ENCODE data around the gene VPS51.
A peak's percentile ranks its signal among the peaks of the same experiment; 100 is the strongest.

Gene VPS51

GRCh38 chr11:65131417-65131776 is 35.4 kb downstream of the VPS51 start:
- TF ChIP-seq CTCF (IDR thresholded peaks at IDR 0.05; ENCODE audit: extremely low read depth, insufficient read depth, missing control alignments): no peak

GRCh38 chr11:65131895-65132237 is 35.9 kb downstream of the VPS51 start:
- in situ Hi-C loops (cut with MboI; ENCODE audit: low pct_unique_long_range_greater_than_20kb, low sequenced_read_pairs, unreplicated experiment): no loop called here
- DNase-seq (ENCODE audit: low spot score): no peak
- TF ChIP-seq CTCF (IDR thresholded peaks at IDR 0.05; ENCODE audit: extremely low read depth, insufficient read depth, missing control alignments): no peak

More at GRCh38 chr11:65131417-65131776, 35.4 kb downstream of the VPS51 start:
- in situ Hi-C loops (cut with MboI; ENCODE audit: low pct_unique_long_range_greater_than_20kb, low sequenced_read_pairs, unreplicated experiment): no loop called here
- DNase-seq (ENCODE audit: low spot score): no peak

- in situ Hi-C loops (cut with MboI; ENCODE audit: low pct_unique_long_range_greater_than_20kb, low sequenced_read_pairs, unreplicated experiment): no loop called here
Measured at GRCh38 chr11:65132238-65132987, 36.4 kb downstream of the VPS51 start.

GRCh38 chr11:65132988-65133700 is 37.1 kb downstream of the VPS51 start:
- in situ Hi-C loops (cut with MboI; ENCODE audit: low pct_unique_long_range_greater_than_20kb, low sequenced_read_pairs, unreplicated experiment): no loop called here
- peak; percentile 72 for DNase-seq (ENCODE audit: low spot score)
- no peak for TF ChIP-seq CTCF (IDR thresholded peaks at IDR 0.05; ENCODE audit: extremely low read depth, insufficient read depth, missing control alignments)

More at GRCh38 chr11:65132238-65132987, 36.4 kb downstream of the VPS51 start:
- no peak for TF ChIP-seq CTCF (IDR thresholded peaks at IDR 0.05; ENCODE audit: extremely low read depth, insufficient read depth, missing control alignments)
- DNase-seq (ENCODE audit: low spot score): peak; percentile 68

- no peak for DNase-seq (ENCODE audit: low spot score)
- in situ Hi-C loops (cut with MboI; ENCODE audit: low pct_unique_long_range_greater_than_20kb, low sequenced_read_pairs, unreplicated experiment): no loop called here
- no peak for TF ChIP-seq CTCF (IDR thresholded peaks at IDR 0.05; ENCODE audit: extremely low read depth, insufficient read depth, missing control alignments)
Measured at GRCh38 chr11:65133724-65134123, 37.7 kb downstream of the VPS51 start.

GRCh38 chr11:65134240-65134951 is 38.4 kb downstream of the VPS51 start, which contains the start of gene SYVN1:
TSS of gene SYVN1 (minus strand) at chr11:65134519. CDS start at chr11:65133601, 918 bp downstream.
- in situ Hi-C loops (cut with MboI; ENCODE audit: low pct_unique_long_range_greater_than_20kb, low sequenced_read_pairs, unreplicated experiment): no loop called here
- peak; percentile 91 for DNase-seq (ENCODE audit: low spot score)

More at GRCh38 chr11:65134240-65134951, 38.4 kb downstream of the VPS51 start, which contains the start of gene SYVN1:
- TF ChIP-seq CTCF (IDR thresholded peaks at IDR 0.05; ENCODE audit: extremely low read depth, insufficient read depth, missing control alignments): no peak
